Measurements from ENCODE around the gene PRMT7. TPM values are rescaled to one million over a fixed set of nuclear protein-coding genes. Genes with fewer than 3 reads are reported as not detected.

Gene PRMT7
- total RNA-seq, 2 donors from 2014 or later: 24.5 to 35.7 TPM

DNA sequence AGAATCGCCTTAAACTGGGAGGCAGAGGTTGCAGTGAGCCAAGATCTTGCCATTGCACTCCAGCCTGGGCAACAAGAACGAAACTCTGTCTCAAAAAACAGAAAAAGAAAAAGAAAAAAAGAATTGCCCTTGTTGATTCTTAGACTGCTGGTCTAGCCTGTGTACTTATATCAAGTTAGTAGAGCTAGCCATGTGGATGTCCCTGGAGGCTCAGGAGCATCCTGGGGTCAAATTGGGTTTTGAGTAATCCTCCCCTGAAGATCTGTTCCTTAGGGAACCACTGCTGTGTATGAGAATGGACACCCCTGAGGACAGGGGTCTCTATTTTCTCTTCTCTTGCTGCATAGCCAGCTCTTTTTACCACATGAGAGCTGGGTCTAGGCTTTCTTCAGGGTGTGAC is 21.6 kb upstream of the PRMT7 start:
- Histone ChIP-seq H3K4me3 (no peak overlapping the region), H3K36me3 (peaks cover 68% of the 10 kb centered on the region), H3K27me3 (no peaks in the 10 kb centered on the region), H3K27ac (peak overlapping the region; percentile 46 to 54), H3K9me3 (no peaks in the 10 kb centered on the region), H3K4me1 (peaks cover 0 to 61% of the 10 kb centered on the region in 2 donors)
- DNase-seq (ENCODE audit: low spot score): no peak
- TF ChIP-seq, protein P1, sequence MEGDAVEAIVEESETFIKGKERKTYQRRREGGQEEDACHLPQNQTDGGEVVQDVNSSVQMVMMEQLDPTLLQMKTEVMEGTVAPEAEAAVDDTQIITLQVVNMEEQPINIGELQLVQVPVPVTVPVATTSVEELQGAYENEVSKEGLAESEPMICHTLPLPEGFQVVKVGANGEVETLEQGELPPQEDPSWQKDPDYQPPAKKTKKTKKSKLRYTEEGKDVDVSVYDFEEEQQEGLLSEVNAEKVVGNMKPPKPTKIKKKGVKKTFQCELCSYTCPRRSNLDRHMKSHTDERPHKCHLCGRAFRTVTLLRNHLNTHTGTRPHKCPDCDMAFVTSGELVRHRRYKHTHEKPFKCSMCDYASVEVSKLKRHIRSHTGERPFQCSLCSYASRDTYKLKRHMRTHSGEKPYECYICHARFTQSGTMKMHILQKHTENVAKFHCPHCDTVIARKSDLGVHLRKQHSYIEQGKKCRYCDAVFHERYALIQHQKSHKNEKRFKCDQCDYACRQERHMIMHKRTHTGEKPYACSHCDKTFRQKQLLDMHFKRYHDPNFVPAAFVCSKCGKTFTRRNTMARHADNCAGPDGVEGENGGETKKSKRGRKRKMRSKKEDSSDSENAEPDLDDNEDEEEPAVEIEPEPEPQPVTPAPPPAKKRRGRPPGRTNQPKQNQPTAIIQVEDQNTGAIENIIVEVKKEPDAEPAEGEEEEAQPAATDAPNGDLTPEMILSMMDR (IDR thresholded peaks at IDR 0.05): no peak

DNA sequence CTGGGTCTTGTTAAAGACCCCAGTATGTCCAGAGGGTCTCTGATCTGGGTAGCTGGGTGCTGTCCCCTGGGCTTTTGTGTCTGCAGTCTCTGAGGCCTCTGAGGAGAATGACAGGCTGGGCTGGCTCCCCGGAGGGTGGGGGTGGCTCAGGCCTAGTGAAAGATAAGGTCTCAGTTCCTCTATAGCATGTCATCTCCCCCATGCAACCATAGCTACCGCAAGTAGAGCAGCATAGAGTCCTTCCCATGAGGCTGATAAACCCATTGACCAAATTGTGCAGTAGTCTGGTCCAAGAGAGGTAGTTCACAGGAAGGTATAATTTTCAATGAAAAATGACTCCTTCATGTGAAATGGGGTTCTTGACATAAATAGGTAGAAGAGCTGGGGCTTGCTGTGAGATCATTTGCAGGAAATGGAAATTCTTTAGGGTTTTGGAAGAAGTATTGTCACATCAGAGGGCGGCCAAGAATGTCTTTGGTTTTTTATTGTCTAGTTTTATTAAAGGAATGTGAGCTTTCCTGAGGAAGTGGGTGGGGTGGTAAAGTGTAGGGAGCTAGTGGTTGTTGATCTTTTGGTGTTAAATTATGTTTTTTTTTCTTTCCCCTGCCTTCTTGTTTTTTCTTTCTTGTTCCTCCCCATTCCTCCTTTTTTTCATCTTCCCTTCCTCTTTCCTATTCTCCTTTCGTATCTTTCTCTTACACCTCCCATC is 21.0 kb upstream of the PRMT7 start:
- no peak overlapping the region for H3K4me3 ChIP-seq
- H3K27me3 ChIP-seq: no peaks in the 10 kb centered on the region
- TF ChIP-seq, protein P1 (IDR thresholded peaks at IDR 0.05): no peak
- DNase-seq (ENCODE audit: low spot score): no peak
- H3K27ac ChIP-seq: peak overlapping the region; percentile 46 to 54
- H3K4me1 ChIP-seq: peaks cover 0 to 55% of the 10 kb centered on the region in 2 donors
- peaks cover 73% of the 10 kb centered on the region for H3K36me3 ChIP-seq
- no peaks in the 10 kb centered on the region for H3K9me3 ChIP-seq

GRCh38 chr16:68290450-68290849 is 20.4 kb upstream of the PRMT7 start:
- peaks cover 80% of the 10 kb centered on the region for H3K36me3 ChIP-seq
- DNase-seq (ENCODE audit: low spot score): no peak
- H3K4me1 ChIP-seq: peaks cover 0 to 48% of the 10 kb centered on the region in 2 donors
- peak overlapping the region; percentile 18 to 27 for H3K27ac ChIP-seq
- TF ChIP-seq, protein P1 (IDR thresholded peaks at IDR 0.05): no peak
- H3K27me3 ChIP-seq: no peaks in the 10 kb centered on the region
- H3K9me3 ChIP-seq: no peaks in the 10 kb centered on the region
- H3K4me3 ChIP-seq: no peak overlapping the region

DNA sequence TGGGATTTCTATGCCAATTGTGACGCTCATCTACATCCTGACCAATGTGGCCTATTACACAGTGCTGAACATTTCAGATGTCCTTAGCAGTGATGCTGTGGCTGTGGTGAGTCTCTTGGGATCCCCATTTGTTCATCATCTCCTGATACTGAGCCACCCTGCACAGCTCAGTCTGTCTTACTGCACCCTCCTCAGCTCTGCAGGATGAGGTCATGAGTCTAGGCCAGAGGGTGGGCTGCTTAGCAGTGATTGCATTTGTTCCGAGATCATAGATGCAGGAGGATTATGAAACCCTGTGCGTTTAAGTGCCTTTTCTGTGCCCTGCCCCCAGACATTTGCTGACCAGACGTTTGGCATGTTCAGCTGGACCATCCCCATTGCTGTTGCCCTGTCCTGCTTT is 19.6 kb upstream of the PRMT7 start:
- H3K36me3 ChIP-seq: peaks cover 88% of the 10 kb centered on the region
- no peaks in the 10 kb centered on the region for H3K27me3 ChIP-seq
- no peaks in the 10 kb centered on the region for H3K9me3 ChIP-seq
- H3K27ac ChIP-seq: no peak overlapping the region
- peaks cover 0 to 44% of the 10 kb centered on the region in 2 donors for H3K4me1 ChIP-seq
- TF ChIP-seq, protein P1 (IDR thresholded peaks at IDR 0.05): no peak
- no peak for DNase-seq (ENCODE audit: low spot score)
- H3K4me3 ChIP-seq: no peak overlapping the region

DNA sequence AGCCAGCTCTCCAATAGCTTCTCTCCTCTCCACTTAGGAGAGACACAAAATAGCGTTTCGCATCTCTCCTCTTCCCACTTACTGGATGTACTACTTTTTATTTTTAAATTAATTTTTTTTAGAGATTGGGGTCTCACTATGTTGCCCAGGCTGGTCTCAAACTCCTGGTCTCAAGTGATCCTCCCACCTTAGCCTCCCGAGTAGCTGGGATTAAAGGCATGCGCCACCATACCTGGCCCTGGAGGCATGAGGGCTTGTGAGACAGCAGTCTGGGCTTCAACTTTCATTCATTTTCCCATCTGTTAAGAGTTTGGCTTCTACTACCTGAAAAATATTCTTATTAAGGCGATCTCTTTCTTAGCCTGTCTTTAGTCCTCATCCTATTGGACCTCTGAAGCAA is 18.4 kb upstream of the PRMT7 start:
- H3K4me3 ChIP-seq: no peak overlapping the region
- DNase-seq (ENCODE audit: low spot score): no peak
- peaks cover 0 to 40% of the 10 kb centered on the region in 2 donors for H3K4me1 ChIP-seq
- H3K36me3 ChIP-seq: peaks cover 89% of the 10 kb centered on the region
- no peaks in the 10 kb centered on the region for H3K27me3 ChIP-seq
- TF ChIP-seq, protein P1 (IDR thresholded peaks at IDR 0.05): no peak
- no peak overlapping the region for H3K27ac ChIP-seq
- H3K9me3 ChIP-seq: no peaks in the 10 kb centered on the region

DNA sequence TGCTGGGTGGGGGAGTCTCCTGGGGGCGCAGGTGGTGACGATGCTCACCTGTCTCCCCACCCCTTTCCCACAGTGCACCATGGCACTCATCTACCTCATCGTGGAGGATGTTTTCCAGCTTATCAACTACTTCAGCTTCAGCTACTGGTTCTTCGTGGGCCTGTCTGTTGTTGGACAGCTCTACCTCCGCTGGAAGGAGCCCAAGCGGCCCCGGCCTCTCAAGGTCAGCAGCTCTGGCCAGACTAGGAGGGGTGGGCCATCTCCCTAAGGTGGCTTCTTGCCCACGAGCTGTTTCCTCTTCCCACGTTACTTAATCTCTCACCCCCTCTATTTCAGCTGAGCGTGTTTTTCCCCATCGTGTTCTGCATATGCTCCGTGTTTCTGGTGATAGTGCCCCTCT is 14.5 kb upstream of the PRMT7 start:
- H3K36me3 ChIP-seq: peaks cover 96% of the 10 kb centered on the region
- H3K9me3 ChIP-seq: no peaks in the 10 kb centered on the region
- no peak overlapping the region for H3K4me3 ChIP-seq
- no peak for DNase-seq (ENCODE audit: low spot score)
- H3K4me1 ChIP-seq: peaks cover 0 to 41% of the 10 kb centered on the region in 2 donors
- TF ChIP-seq, protein P1 (IDR thresholded peaks at IDR 0.05): no peak
- peak overlapping the region in 1 of 2 donors; percentile 20 for H3K27ac ChIP-seq
- H3K27me3 ChIP-seq: no peaks in the 10 kb centered on the region
